Measurements from ENCODE around the gene EVA1A.

The EVA1A gene

GRCh38 chr2:75580606-75581005 is 19.9 kb upstream of the EVA1A start:
- Mint-ChIP-seq H3K4me3 (no peak overlapping the region), H3K9me3 (no peaks in the 10 kb centered on the region), H3K27ac (ENCODE audit: low read depth) (no peak overlapping the region), H3K36me3 (ENCODE audit: insufficient read depth) (no peaks in the 10 kb centered on the region), H3K4me1 (no peaks in the 10 kb centered on the region), H3K27me3 (peaks cover 72% of the 10 kb centered on the region)
- ATAC-seq (replicated peaks; ENCODE audit: extremely low read depth, poor library complexity, severe bottlenecking) = no peak
- no peak for DNase-seq (ENCODE audit: low spot score in 2 of 2)

- ATAC-seq (replicated peaks; ENCODE audit: extremely low read depth, poor library complexity, severe bottlenecking) (no peak), DNase-seq (ENCODE audit: low spot score in 2 of 2) (no peak)
- no peak overlapping the region for H3K4me3 Mint-ChIP-seq
- no peaks in the 10 kb centered on the region for H3K9me3 Mint-ChIP-seq
- no peak overlapping the region for H3K27ac Mint-ChIP-seq (ENCODE audit: low read depth)
- no peaks in the 10 kb centered on the region for H3K4me1 Mint-ChIP-seq
- H3K27me3 Mint-ChIP-seq = peaks cover 71% of the 10 kb centered on the region
- H3K36me3 Mint-ChIP-seq (ENCODE audit: insufficient read depth) = no peaks in the 10 kb centered on the region
Observed at GRCh38 chr2:75580156-75580555, 19.4 kb upstream of the EVA1A start.

- Mint-ChIP-seq H3K9me3 (no peaks in the 10 kb centered on the region), H3K4me1 (no peaks in the 10 kb centered on the region), H3K27ac (ENCODE audit: low read depth) (no peak overlapping the region), H3K27me3 (peaks cover 68% of the 10 kb centered on the region), H3K4me3 (no peak overlapping the region), H3K36me3 (ENCODE audit: insufficient read depth) (no peaks in the 10 kb centered on the region)
- DNase-seq (ENCODE audit: low spot score in 2 of 2) (no peak), ATAC-seq (replicated peaks; ENCODE audit: extremely low read depth, poor library complexity, severe bottlenecking) (no peak)
Observed at GRCh38 chr2:75579186-75579585, 18.4 kb upstream of the EVA1A start.

- Mint-ChIP-seq H3K9me3 (no peaks in the 10 kb centered on the region), H3K27ac (ENCODE audit: low read depth) (no peak overlapping the region), H3K27me3 (peaks cover 54% of the 10 kb centered on the region), H3K4me3 (no peak overlapping the region), H3K36me3 (ENCODE audit: insufficient read depth) (no peaks in the 10 kb centered on the region), H3K4me1 (no peaks in the 10 kb centered on the region)
- no peak for DNase-seq (ENCODE audit: low spot score in 2 of 2)
- ATAC-seq (replicated peaks; ENCODE audit: extremely low read depth, poor library complexity, severe bottlenecking) = no peak
Observed at GRCh38 chr2:75577280-75577679, 16.5 kb upstream of the EVA1A start.

- DNase-seq (ENCODE audit: low spot score in 2 of 2) (no peak), ATAC-seq (replicated peaks; ENCODE audit: extremely low read depth, poor library complexity, severe bottlenecking) (no peak)
- Mint-ChIP-seq H3K9me3 (no peaks in the 10 kb centered on the region), H3K4me1 (no peaks in the 10 kb centered on the region), H3K4me3 (no peak overlapping the region), H3K27me3 (peaks cover 53% of the 10 kb centered on the region), H3K36me3 (ENCODE audit: insufficient read depth) (no peaks in the 10 kb centered on the region), H3K27ac (ENCODE audit: low read depth) (no peak overlapping the region)
Observed at GRCh38 chr2:75574106-75574505, 13.4 kb upstream of the EVA1A start.

- no peaks in the 10 kb centered on the region for H3K9me3 Mint-ChIP-seq
- no peak overlapping the region for H3K27ac Mint-ChIP-seq (ENCODE audit: low read depth)
- ATAC-seq (replicated peaks; ENCODE audit: extremely low read depth, poor library complexity, severe bottlenecking) = no peak
- no peak overlapping the region for H3K4me3 Mint-ChIP-seq
- no peaks in the 10 kb centered on the region for H3K4me1 Mint-ChIP-seq
- H3K36me3 Mint-ChIP-seq (ENCODE audit: insufficient read depth) = no peaks in the 10 kb centered on the region
- no peak for DNase-seq (ENCODE audit: low spot score in 2 of 2)
- H3K27me3 Mint-ChIP-seq = peaks cover 57% of the 10 kb centered on the region
Observed at GRCh38 chr2:75573145-75573878, 12.6 kb upstream of the EVA1A start.

- no peak for ATAC-seq (replicated peaks; ENCODE audit: extremely low read depth, poor library complexity, severe bottlenecking)
- no peak overlapping the region for H3K27ac Mint-ChIP-seq (ENCODE audit: low read depth)
- no peaks in the 10 kb centered on the region for H3K36me3 Mint-ChIP-seq (ENCODE audit: insufficient read depth)
- no peaks in the 10 kb centered on the region for H3K9me3 Mint-ChIP-seq
- peaks cover 55% of the 10 kb centered on the region for H3K27me3 Mint-ChIP-seq
- no peaks in the 10 kb centered on the region for H3K4me1 Mint-ChIP-seq
- H3K4me3 Mint-ChIP-seq = no peak overlapping the region
- no peak for DNase-seq (ENCODE audit: low spot score in 2 of 2)
Observed at GRCh38 chr2:75571730-75572430, 11.1 kb upstream of the EVA1A start.

- Mint-ChIP-seq H3K36me3 (ENCODE audit: insufficient read depth) (no peaks in the 10 kb centered on the region), H3K9me3 (no peaks in the 10 kb centered on the region), H3K27ac (ENCODE audit: low read depth) (no peak overlapping the region), H3K4me3 (no peak overlapping the region), H3K4me1 (no peaks in the 10 kb centered on the region), H3K27me3 (peaks cover 48% of the 10 kb centered on the region)
- ATAC-seq (replicated peaks; ENCODE audit: extremely low read depth, poor library complexity, severe bottlenecking) (no peak), DNase-seq (ENCODE audit: low spot score in 2 of 2) (no peak)
Observed at GRCh38 chr2:75570948-75571729, 10.4 kb upstream of the EVA1A start.

- ATAC-seq (replicated peaks; ENCODE audit: extremely low read depth, poor library complexity, severe bottlenecking) = no peak
- Mint-ChIP-seq H3K4me3 (no peak overlapping the region), H3K27ac (ENCODE audit: low read depth) (no peak overlapping the region), H3K27me3 (peaks cover 39% of the 10 kb centered on the region), H3K9me3 (no peaks in the 10 kb centered on the region), H3K36me3 (ENCODE audit: insufficient read depth) (no peaks in the 10 kb centered on the region), H3K4me1 (no peaks in the 10 kb centered on the region)
- no peak for DNase-seq (ENCODE audit: low spot score in 2 of 2)
Observed at GRCh38 chr2:75570024-75570947, 9.5 kb upstream of the EVA1A start.

- H3K9me3 Mint-ChIP-seq = no peaks in the 10 kb centered on the region
- H3K27me3 Mint-ChIP-seq = peaks cover 39% of the 10 kb centered on the region
- DNase-seq (ENCODE audit: low spot score in 2 of 2) (no peak), ATAC-seq (replicated peaks; ENCODE audit: extremely low read depth, poor library complexity, severe bottlenecking) (no peak)
- H3K4me1 Mint-ChIP-seq = no peaks in the 10 kb centered on the region
- H3K4me3 Mint-ChIP-seq = no peak overlapping the region
- H3K27ac Mint-ChIP-seq (ENCODE audit: low read depth) = no peak overlapping the region
- no peaks in the 10 kb centered on the region for H3K36me3 Mint-ChIP-seq (ENCODE audit: insufficient read depth)
Observed at GRCh38 chr2:75569546-75569945, 8.8 kb upstream of the EVA1A start.

GRCh38 chr2:75568174-75568573 is 7.4 kb upstream of the EVA1A start:
- Mint-ChIP-seq H3K9me3 (no peaks in the 10 kb centered on the region), H3K27me3 (peaks cover 52% of the 10 kb centered on the region), H3K4me1 (no peaks in the 10 kb centered on the region), H3K36me3 (ENCODE audit: insufficient read depth) (no peaks in the 10 kb centered on the region), H3K27ac (ENCODE audit: low read depth) (no peak overlapping the region), H3K4me3 (no peak overlapping the region)
- DNase-seq (ENCODE audit: low spot score in 2 of 2) (no peak), ATAC-seq (replicated peaks; ENCODE audit: extremely low read depth, poor library complexity, severe bottlenecking) (no peak)
